Thoracic aorta (tissue), 2 donors: ENCODE results near the gene GASK1A. TPM values are rescaled to one million over a fixed set of nuclear protein-coding genes. Genes with fewer than 3 reads are reported as not detected.

Experiments used
- ATAC-seq: fragments of 150-250 bp; one replicate; pipeline ENCODE4 v1.8.0; 2017; ENCODE audit warnings: low read depth; ENCODE audit not compliant: insufficient number of reproducible peaks, low FRiP score
- DNase-seq: peaks from one replicate; pipeline ENCODE4 v3.0.0-alpha.2; 2020; ENCODE audit warnings: low spot score
- H3K27ac ChIP-seq, 2 donors: fragments of 200-600 bp; sonication (generic); 1 replicate in 1 of 2; 2 replicates in 1 of 2; pipeline ENCODE4 v1.5.1; 2016; ENCODE audit warnings: mild to moderate bottlenecking in 2 of 2, moderate library complexity in 2 of 2
- H3K27me3 ChIP-seq: fragments of 200-600 bp; sonication (generic); replicated peaks from 2 replicates; pipeline ENCODE4 v1.6.0; 2016; ENCODE audit warnings: mild to moderate bottlenecking; ENCODE audit not compliant: insufficient read depth
- H3K36me3 ChIP-seq: fragments of 200-600 bp; sonication (generic); one replicate; pipeline ENCODE4 v1.5.1; 2016
- H3K4me1 ChIP-seq, 2 donors: fragments of 200-600 bp; sonication (generic); 1 replicate in 1 of 2; 2 replicates in 1 of 2; pipeline versions ENCODE4 v1.5.1 to v1.6.0; 2016; ENCODE audit warnings: low read depth in 2 of 2, mild to moderate bottlenecking in 1 of 2; ENCODE audit not compliant: control insufficient read depth in 1 of 2
- H3K4me3 ChIP-seq: fragments of 200-600 bp; sonication (generic); 2 replicates; pipeline ENCODE4 v1.5.1; 2016; ENCODE audit warnings: mild to moderate bottlenecking
- H3K9me3 ChIP-seq: fragments of 200-600 bp; sonication (generic); 2 replicates; pipeline ENCODE4 v1.5.1; 2016
- CTCF ChIP-seq: fragments of 200-600 bp; sonication (generic); IDR thresholded peaks from one replicate; pipeline ENCODE4 v1.5.1; 2019; ENCODE audit warnings: antibody characterized with exemption
- total RNA-seq, 2 donors: library from RNA; depleted of rRNA; stranded (reverse); fragments of >200 nt; gene quantifications; one replicate each; pipeline versions ENCODE4 v1.1.0 to v1.2.3, GENCODE V29; 2016

GASK1A gene
- total RNA-seq, 2 donors from 2014 or later: 10.2 to 37.3 TPM

- H3K36me3 ChIP-seq: no peaks in the 10 kb centered on the region
- no peak for ATAC-seq
- DNase-seq: no peak
- H3K27me3 ChIP-seq: no peaks in the 10 kb centered on the region
- H3K4me1 ChIP-seq: peaks cover 0 to 16% of the 10 kb centered on the region in 2 donors
- no peak overlapping the region for H3K27ac ChIP-seq
- TF ChIP-seq CTCF: no peak
- no peaks in the 10 kb centered on the region for H3K9me3 ChIP-seq
- no peak overlapping the region for H3K4me3 ChIP-seq
Observed at GRCh38 chr3:43104039-43104438, 124.9 kb downstream of the GASK1A start.

- no peak overlapping the region for H3K27ac ChIP-seq
- ATAC-seq (no peak), DNase-seq (no peak)
- no peaks in the 10 kb centered on the region for H3K36me3 ChIP-seq
- no peak for TF ChIP-seq CTCF
- no peaks in the 10 kb centered on the region for H3K27me3 ChIP-seq
- peaks cover 0 to 16% of the 10 kb centered on the region in 2 donors for H3K4me1 ChIP-seq
- peak overlapping the region; percentile 99 for H3K4me3 ChIP-seq
- H3K9me3 ChIP-seq: no peaks in the 10 kb centered on the region
Observed at GRCh38 chr3:43104660-43105595, 125.8 kb downstream of the GASK1A start.

GRCh38 chr3:43105596-43106292 is 126.6 kb downstream of the GASK1A start, which contains the start of gene POMGNT2:
TSS of gene POMGNT2 (minus strand) at chr3:43106079. CDS start at chr3:43081431, 24,648 bp downstream.
- DNase-seq: peak; percentile 53
- H3K4me3 ChIP-seq: peak within 1 kb of the TSS; percentile 99
- no peak for TF ChIP-seq CTCF
- peak within 1 kb of the TSS in 1 of 2 donors; percentile 27 for H3K27ac ChIP-seq
- no peaks in the 10 kb centered on the region for H3K36me3 ChIP-seq
- no peaks in the 10 kb centered on the region for H3K27me3 ChIP-seq
- peaks cover 0 to 16% of the 10 kb centered on the region in 2 donors for H3K4me1 ChIP-seq
- ATAC-seq: peak; percentile 82
- no peaks in the 10 kb centered on the region for H3K9me3 ChIP-seq

- ATAC-seq (no peak), DNase-seq (no peak)
- H3K36me3 ChIP-seq: no peaks in the 10 kb centered on the region
- H3K4me1 ChIP-seq: peaks cover 0 to 16% of the 10 kb centered on the region in 2 donors
- peak overlapping the region; percentile 99 for H3K4me3 ChIP-seq
- no peak for TF ChIP-seq CTCF
- no peaks in the 10 kb centered on the region for H3K9me3 ChIP-seq
- no peaks in the 10 kb centered on the region for H3K27me3 ChIP-seq
- H3K27ac ChIP-seq: no peak overlapping the region
Observed at GRCh38 chr3:43106293-43106628, 127.2 kb downstream of the GASK1A start.

Other genes starting within 250 kb of the GASK1A start
- 1 to 10 TPM; 1.5 to 3.1 TPM for gene CCDC13, start 206.1 kb upstream of the GASK1A start, total RNA-seq
- gene HIGD1A, start 174.8 kb upstream of the GASK1A start, total RNA-seq: 100 to 1,000 TPM; 163 to 169 TPM
- 10 to 100 TPM; 10.0 to 11.9 TPM for gene ACKR2, start 169.9 kb upstream of the GASK1A start, total RNA-seq
- not detected for gene CYP8B1, start 103.4 kb upstream of the GASK1A start, total RNA-seq
- gene ZNF662, start 73.2 kb upstream of the GASK1A start, total RNA-seq: 10 to 100 TPM in 1 of 2 donors, 1 to 10 TPM in 1; 8.9 to 12.6 TPM
- 10 to 100 TPM in 1 of 2 donors, 1 to 10 TPM in 1; 8.6 to 21.7 TPM for gene POMGNT2, start 126.8 kb downstream of the GASK1A start, total RNA-seq